Naive B cell (primary cell): ENCODE data around the gene ENTHD1. TPM values are rescaled to one million over a fixed set of nuclear protein-coding genes. Genes with fewer than 3 reads are reported as not detected.
"Not testable (repeated sequence)": the region's sequence is repeated elsewhere in the genome, so short reads cannot be mapped to it uniquely, and the experiment has no call there.

ENCODE experiments used
- ATAC-seq, 2 donors: fragments of 150-1000 bp; cut with Tn5 transposase; 2 replicates each; pipeline ENCODE4 v1.10.0; 2021; ENCODE audit warnings: low read depth in 2 of 2, mild to moderate bottlenecking in 2 of 2, moderate library complexity in 2 of 2
- DNase-seq: peaks from one replicate; pipeline ENCODE4 v3.0.0; 2022
- H3K27ac Mint-ChIP-seq, 6 donors: one replicate each; pipeline ENCODE4 v1.8.0; 2020 to 2022; ENCODE audit warnings: mild to moderate bottlenecking in 6 of 6, mixed read lengths in 6 of 6, moderate library complexity in 5 of 6, inconsistent platforms in 2 of 6
- H3K27me3 Mint-ChIP-seq, 3 donors: one replicate each; pipeline ENCODE4 v1.8.0; 2021 to 2022; ENCODE audit warnings: mixed read lengths in 3 of 3, mild to moderate bottlenecking in 1 of 3
- H3K36me3 Mint-ChIP-seq, 2 donors: one replicate each; pipeline ENCODE4 v1.8.0; 2020 to 2022; ENCODE audit warnings: mixed read lengths in 2 of 2, inconsistent platforms in 1 of 2, mild to moderate bottlenecking in 1 of 2
- H3K4me1 Mint-ChIP-seq, 3 donors: one replicate each; pipeline ENCODE4 v1.8.0; 2020 to 2022; ENCODE audit warnings: mixed read lengths in 3 of 3, inconsistent platforms in 1 of 3, mild to moderate bottlenecking in 1 of 3, moderate library complexity in 1 of 3
- H3K4me3 Mint-ChIP-seq, 8 donors: one replicate each; pipeline ENCODE4 v1.8.0; 2020 to 2022; ENCODE audit warnings: mild to moderate bottlenecking in 8 of 8, mixed read lengths in 8 of 8, moderate library complexity in 8 of 8, inconsistent platforms in 2 of 8
- H3K9me3 Mint-ChIP-seq, 7 donors: one replicate each; pipeline ENCODE4 v1.8.0; 2020 to 2022; ENCODE audit warnings: mixed read lengths in 7 of 7, mild to moderate bottlenecking in 5 of 7, inconsistent platforms in 2 of 7, moderate library complexity in 1 of 7
- polyA plus RNA-seq, 6 donors: library from polyadenylated mRNA; unstranded; fragments of 300-500 nt; fragmentation: Illumina TruSeq; gene quantifications; one replicate each; pipeline ENCODE4 v1.2.3, GENCODE V29; 2021; ENCODE audit warnings: low read depth in 6 of 6

The ENTHD1 gene
- polyA plus RNA-seq, 6 donors from 2014 or later = not detected

DNA sequence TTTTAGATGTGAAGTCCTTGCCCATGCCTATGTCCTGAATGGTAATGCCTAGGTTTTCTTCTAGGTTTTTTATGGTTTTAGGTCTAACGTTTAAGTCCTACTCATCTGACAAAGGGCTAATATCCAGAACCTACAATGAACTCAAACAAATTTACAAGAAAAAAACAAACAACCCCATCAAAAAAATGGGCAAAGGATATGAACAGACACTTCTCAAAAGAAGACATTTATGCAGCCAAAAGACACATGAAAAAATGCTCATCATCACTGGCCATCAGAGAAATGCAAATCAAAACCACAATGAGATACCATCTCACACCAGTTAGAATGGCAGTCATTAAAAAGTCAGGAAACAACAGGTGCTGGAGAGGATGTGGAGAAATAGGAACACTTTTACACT lies 47.0 kb downstream of the ENTHD1 start:
- not testable (repeated sequence) for ATAC-seq, DNase-seq, H3K27ac Mint-ChIP-seq, H3K27me3 Mint-ChIP-seq, H3K36me3 Mint-ChIP-seq
- peaks cover 0 to 19% (median 9%) of the 10 kb centered on the region in 7 donors for H3K9me3 Mint-ChIP-seq
- peak overlapping the region in 2 of 8 donors; percentile 39 to 66 for H3K4me3 Mint-ChIP-seq
- peaks cover 27 to 41% (median 31%) of the 10 kb centered on the region in 3 donors for H3K4me1 Mint-ChIP-seq

DNA sequence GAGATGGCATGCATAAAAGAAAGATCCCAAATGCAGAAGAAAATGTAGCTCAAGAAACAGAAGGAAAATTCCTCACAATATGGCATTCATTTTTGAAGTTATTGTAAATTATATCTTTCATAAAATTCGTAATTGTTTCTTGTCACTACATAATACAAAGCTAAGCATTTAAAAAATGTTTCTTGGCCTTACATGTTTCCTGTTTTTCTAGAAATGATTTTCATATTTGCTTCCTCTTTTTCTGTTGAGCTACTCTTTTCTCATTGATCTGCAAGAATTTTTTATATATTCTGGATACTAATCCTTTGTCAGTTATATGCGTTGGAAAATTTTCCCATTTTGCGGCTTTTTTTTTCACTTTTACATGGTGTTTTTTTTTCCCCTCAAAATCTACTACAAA lies 48.0 kb downstream of the ENTHD1 start:
- H3K9me3 Mint-ChIP-seq = peaks cover 0 to 19% (median 13%) of the 10 kb centered on the region in 7 donors
- DNase-seq = peak; percentile 23
- ATAC-seq = peak; percentile 60 to 63
- H3K27ac Mint-ChIP-seq = peak overlapping the region; percentile 36 to 88 (median 64)
- no peaks in the 10 kb centered on the region for H3K27me3 Mint-ChIP-seq
- H3K4me1 Mint-ChIP-seq = peaks cover 19 to 37% (median 22%) of the 10 kb centered on the region in 3 donors
- peak overlapping the region in 7 of 8 donors; percentile 29 to 77 (median 58) for H3K4me3 Mint-ChIP-seq
- no peaks in the 10 kb centered on the region for H3K36me3 Mint-ChIP-seq

DNA sequence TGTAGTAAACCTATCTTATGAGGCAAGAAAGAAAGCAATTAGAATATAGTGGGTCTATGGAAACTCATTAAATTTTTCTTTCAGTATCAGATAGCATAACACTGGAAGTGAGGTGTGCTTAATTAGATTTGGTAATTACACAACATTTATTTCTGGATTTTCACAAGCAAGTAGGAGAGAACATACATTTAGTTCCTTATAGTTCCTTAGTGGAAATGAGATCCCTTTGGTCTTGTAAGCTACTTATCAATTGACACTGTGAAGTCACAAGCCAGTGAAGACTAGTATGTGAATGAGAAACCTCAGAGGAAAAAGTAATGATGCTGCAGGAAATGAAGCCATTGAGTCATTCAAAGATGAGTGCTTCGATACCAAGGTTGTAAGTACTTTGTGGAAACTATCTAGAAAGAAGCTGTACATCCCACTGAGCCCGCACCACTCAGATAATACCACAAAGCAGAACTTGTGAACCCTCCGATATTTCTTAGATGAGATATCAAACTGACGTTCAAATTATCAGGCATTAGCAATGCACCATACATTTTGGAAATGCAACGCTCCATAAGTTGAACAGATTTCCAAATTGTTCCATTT lies 53.5 kb downstream of the ENTHD1 start:
- H3K27me3 Mint-ChIP-seq = no peaks in the 10 kb centered on the region
- H3K4me3 Mint-ChIP-seq = peak overlapping the region in 4 of 8 donors; percentile 51 to 72 (median 61)
- peak overlapping the region in 3 of 6 donors; percentile 12 to 74 (median 30) for H3K27ac Mint-ChIP-seq
- H3K9me3 Mint-ChIP-seq = peaks cover 4 to 29% (median 26%) of the 10 kb centered on the region in 7 donors
- peaks cover 31 to 50% (median 39%) of the 10 kb centered on the region in 3 donors for H3K4me1 Mint-ChIP-seq
- peaks cover 0 to 12% of the 10 kb centered on the region in 2 donors for H3K36me3 Mint-ChIP-seq
- ATAC-seq = no peak
- no peak for DNase-seq

DNA sequence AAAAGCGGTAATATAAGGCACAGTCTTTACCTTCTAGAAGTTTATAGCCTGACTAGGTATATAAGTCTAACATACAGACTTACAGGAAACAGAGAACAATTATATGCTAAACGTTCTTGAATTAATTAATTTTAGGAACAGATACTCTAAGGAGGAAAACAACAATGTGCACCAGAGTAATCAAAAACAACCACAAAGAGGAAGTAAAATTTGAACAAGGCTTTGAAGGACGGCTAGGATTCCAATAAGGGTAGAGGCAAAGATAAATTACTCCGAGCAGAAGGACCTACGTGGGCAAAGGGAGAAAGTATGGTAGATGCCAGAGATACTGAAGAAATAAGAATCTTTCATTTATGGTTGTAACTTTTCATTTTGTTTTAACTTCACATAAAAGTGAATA lies 54.4 kb downstream of the ENTHD1 start:
- peak; percentile 57 for DNase-seq
- H3K4me1 Mint-ChIP-seq = peaks cover 33 to 49% (median 39%) of the 10 kb centered on the region in 3 donors
- H3K27me3 Mint-ChIP-seq = no peaks in the 10 kb centered on the region
- peaks cover 6 to 17% of the 10 kb centered on the region in 2 donors for H3K36me3 Mint-ChIP-seq
- peak overlapping the region; percentile 11 to 72 (median 52) for H3K4me3 Mint-ChIP-seq
- peak overlapping the region in 5 of 6 donors; percentile 12 to 74 (median 30) for H3K27ac Mint-ChIP-seq
- H3K9me3 Mint-ChIP-seq = peaks cover 4 to 31% (median 29%) of the 10 kb centered on the region in 7 donors
- ATAC-seq = peak; percentile 93 to 96

DNA sequence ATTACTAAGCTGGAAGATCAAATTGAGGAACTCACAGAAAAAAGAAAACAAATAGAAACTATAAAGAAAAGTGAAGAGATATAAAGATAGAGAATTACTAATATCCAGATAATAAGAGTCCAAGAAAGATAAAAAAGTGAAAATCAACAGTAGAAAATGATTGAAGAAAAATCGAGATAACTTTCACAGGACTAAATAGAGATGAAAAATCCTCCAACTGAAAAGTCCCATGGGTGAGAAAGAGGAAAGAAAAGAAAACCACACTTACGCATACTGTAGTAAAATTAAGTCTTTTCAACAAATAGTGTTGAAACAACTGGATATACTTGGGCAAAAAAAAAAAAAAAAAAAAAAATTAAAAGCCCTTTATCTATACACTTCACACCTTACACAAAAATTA lies 60.0 kb downstream of the ENTHD1 start:
- DNase-seq (no peak), ATAC-seq (peak; percentile 48 to 60)
- H3K36me3 Mint-ChIP-seq = peaks cover 23 to 38% of the 10 kb centered on the region in 2 donors
- peaks cover 48 to 63% (median 52%) of the 10 kb centered on the region in 3 donors for H3K4me1 Mint-ChIP-seq
- no peaks in the 10 kb centered on the region for H3K27me3 Mint-ChIP-seq
- peaks cover 0 to 30% (median 21%) of the 10 kb centered on the region in 7 donors for H3K9me3 Mint-ChIP-seq
- H3K27ac Mint-ChIP-seq = peak overlapping the region in 2 of 6 donors; percentile 41 to 62
- H3K4me3 Mint-ChIP-seq = peak overlapping the region; percentile 21 to 69 (median 40)

DNA sequence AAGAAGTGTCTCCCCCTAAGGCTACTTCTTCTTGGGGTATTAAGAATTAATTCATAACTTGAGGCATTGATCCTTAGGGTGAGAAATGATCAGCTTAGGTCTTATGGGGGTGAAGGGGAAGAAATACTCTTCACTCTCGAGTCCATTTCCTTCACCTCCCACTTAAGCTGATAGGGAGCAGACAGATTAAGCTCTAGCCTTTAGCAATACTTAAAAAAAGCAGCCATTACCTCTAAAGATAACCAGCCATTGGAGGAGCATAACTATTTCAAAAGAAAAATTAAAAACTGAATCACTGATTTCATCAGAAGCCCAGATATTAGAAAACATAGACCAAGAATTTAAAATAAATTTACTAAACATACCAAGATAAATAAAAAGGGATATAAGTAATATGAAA lies 60.5 kb downstream of the ENTHD1 start:
- Mint-ChIP-seq H3K4me3 (peak overlapping the region in 5 of 8 donors; percentile 54 to 83 (median 68)), H3K27me3 (no peaks in the 10 kb centered on the region), H3K4me1 (peaks cover 50 to 67% (median 52%) of the 10 kb centered on the region in 3 donors), H3K36me3 (peaks cover 23 to 42% of the 10 kb centered on the region in 2 donors), H3K9me3 (peaks cover 0 to 30% (median 21%) of the 10 kb centered on the region in 7 donors), H3K27ac (peak overlapping the region in 4 of 6 donors; percentile 12 to 87 (median 46))
- ATAC-seq = no peak
- no peak for DNase-seq

DNA sequence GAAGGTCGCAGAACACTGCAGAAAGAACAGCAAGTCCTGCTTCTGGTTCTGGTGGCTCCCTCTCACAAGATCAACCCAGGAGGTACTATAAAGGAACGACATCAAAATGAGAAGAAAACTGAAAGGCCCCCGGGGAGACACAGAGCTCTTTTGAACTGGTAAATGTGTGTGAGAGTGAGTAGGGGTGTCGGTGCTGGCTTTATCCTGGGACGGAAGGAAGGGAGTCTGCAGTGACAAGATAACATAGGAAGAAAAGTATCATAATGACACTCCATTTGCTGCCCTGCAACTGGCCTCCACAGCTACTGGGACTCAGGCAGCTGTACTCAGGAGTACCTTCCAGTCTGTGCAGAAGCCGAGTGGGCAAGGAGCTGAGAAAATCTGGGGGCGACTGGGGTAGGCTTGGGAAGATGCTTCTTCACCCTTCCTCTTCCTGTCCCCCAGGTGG lies 60.9 kb downstream of the ENTHD1 start:
- Mint-ChIP-seq H3K36me3 (peaks cover 23 to 42% of the 10 kb centered on the region in 2 donors), H3K4me1 (peaks cover 50 to 71% (median 52%) of the 10 kb centered on the region in 3 donors), H3K9me3 (peaks cover 0 to 30% (median 21%) of the 10 kb centered on the region in 7 donors), H3K27me3 (no peaks in the 10 kb centered on the region), H3K27ac (peak overlapping the region in 4 of 6 donors; percentile 8 to 87 (median 62)), H3K4me3 (peak overlapping the region; percentile 4 to 83 (median 63))
- DNase-seq = no peak
- peak; percentile 21 to 23 for ATAC-seq

DNA sequence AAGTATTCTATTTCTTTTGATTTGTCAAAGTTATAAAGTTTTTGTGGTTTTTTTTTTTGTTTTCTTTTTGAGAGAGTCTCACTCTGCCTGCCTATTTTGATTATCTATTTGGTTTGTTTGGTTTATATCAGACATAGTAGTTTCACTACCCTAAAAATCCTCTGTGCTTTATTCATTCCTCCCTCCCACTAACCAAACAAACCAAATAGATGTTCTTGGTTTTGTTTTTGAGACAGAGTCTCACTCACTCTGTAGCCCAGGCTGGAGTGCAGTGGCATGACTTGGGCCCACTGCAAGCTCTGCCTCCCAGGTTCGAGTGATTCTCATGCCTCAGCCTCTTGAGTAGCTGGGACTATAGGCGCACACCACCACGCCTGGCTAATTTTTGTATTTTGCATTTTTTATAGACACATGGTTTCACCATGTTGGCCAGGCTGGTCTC lies 67.9 kb downstream of the ENTHD1 start:
- Mint-ChIP-seq H3K27ac (peak overlapping the region; percentile 76 to 90 (median 86)), H3K9me3 (peaks cover 0 to 2% (median 0%) of the 10 kb centered on the region in 7 donors), H3K36me3 (peaks cover 3 to 16% of the 10 kb centered on the region in 2 donors), H3K4me1 (peaks cover 22 to 50% (median 27%) of the 10 kb centered on the region in 3 donors), H3K4me3 (peak overlapping the region; percentile 77 to 93 (median 89)), H3K27me3 (no peaks in the 10 kb centered on the region)
- ATAC-seq = peak; percentile 98
- peak; percentile 52 for DNase-seq

DNA sequence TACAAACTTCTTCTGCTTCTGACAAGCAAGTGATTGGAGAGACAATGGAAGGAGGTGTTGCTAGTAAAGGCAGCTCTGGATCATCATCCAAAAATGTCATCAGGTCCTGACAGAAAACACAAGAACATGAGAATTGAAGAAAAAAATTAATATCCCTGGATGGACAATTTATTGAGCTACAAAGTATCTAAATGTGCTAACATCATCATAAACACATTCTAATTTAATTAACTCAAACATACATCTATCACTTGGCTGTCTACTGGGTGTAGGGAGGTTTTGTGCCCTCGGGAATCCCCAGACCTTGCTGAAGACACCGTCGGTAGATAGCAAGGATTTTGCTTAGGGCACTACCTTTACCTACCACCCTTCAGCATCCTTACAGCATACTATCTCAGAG lies 72.6 kb downstream of the ENTHD1 start:
- no peak for DNase-seq
- Mint-ChIP-seq H3K27me3 (no peaks in the 10 kb centered on the region), H3K4me1 (peaks cover 22 to 43% (median 37%) of the 10 kb centered on the region in 3 donors), H3K27ac (peak overlapping the region in 2 of 6 donors; percentile 4 to 29), H3K36me3 (no peaks in the 10 kb centered on the region), H3K9me3 (peaks cover 0 to 2% (median 0%) of the 10 kb centered on the region in 7 donors), H3K4me3 (no peak overlapping the region)
- no peak for ATAC-seq

DNA sequence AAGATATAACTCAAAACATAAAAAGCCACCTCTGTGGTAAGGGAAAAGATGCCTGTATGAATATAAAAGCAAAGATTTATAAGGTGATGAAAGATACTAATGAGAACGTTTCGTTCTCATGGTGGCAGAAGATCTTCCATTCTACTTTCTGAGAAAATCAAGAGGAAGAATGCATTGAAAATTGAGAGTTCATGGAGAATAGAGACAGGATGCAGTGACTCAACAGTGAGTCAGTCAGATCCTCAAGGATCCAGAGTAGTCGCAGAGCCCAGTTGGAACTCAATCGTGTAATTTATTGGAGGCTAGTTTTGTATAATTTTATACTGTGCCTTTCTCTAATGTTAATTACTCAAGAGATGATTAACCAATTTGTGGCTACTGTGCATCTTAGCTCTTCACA lies 73.3 kb downstream of the ENTHD1 start:
- Mint-ChIP-seq H3K27me3 (no peaks in the 10 kb centered on the region), H3K36me3 (no peaks in the 10 kb centered on the region), H3K4me3 (no peak overlapping the region), H3K9me3 (no peaks in the 10 kb centered on the region), H3K4me1 (peaks cover 18 to 40% (median 35%) of the 10 kb centered on the region in 3 donors), H3K27ac (peak overlapping the region in 1 of 6 donors; percentile 83)
- DNase-seq (no peak), ATAC-seq (no peak)

DNA sequence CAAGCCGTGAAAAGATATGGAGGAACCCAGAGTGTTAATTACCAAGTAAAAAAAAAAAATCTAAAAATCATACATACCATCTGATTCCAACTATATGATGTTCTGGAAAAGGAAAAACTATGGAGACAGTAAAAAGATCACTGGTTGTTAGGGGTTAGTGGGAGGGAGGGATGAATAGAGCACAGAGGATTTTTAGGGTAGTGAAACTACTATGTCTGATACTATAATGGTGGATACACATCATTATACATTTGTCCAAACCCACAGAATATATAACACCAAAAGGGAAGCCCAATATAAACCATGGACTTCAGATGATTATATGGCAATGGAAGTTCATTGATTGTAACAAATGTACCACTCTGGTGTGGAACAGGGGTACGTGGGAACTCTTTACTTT lies 74.1 kb downstream of the ENTHD1 start:
- no peaks in the 10 kb centered on the region for H3K9me3 Mint-ChIP-seq
- ATAC-seq (peak; percentile 88), DNase-seq (peak; percentile 31)
- H3K36me3 Mint-ChIP-seq = no peaks in the 10 kb centered on the region
- peak overlapping the region in 1 of 8 donors; percentile 0 for H3K4me3 Mint-ChIP-seq
- H3K4me1 Mint-ChIP-seq = peaks cover 17 to 34% (median 33%) of the 10 kb centered on the region in 3 donors
- peak overlapping the region in 2 of 6 donors; percentile 3 to 71 for H3K27ac Mint-ChIP-seq
- H3K27me3 Mint-ChIP-seq = no peaks in the 10 kb centered on the region

DNA sequence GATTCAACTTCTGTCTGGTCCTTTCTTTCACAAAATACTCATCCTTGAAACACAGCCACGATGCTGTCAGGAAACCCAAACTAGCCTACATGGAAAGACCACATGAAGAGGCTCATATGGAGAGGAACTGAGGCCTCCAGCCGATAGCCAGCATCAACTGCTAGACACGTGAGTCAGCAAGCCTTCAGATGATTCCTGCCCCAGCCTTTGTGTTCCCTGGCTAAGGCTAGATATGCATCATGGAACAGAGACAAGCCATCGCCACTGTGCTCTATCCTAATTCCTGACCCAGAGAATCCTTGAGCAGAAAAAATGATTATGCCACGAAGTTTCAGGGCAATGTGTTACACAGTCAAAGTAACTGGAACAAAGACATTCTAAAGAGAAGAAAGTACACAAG lies 75.5 kb downstream of the ENTHD1 start:
- Mint-ChIP-seq H3K9me3 (no peaks in the 10 kb centered on the region), H3K4me1 (peaks cover 17 to 33% (median 33%) of the 10 kb centered on the region in 3 donors), H3K27ac (peak overlapping the region in 1 of 6 donors; percentile 7), H3K4me3 (no peak overlapping the region), H3K27me3 (peaks cover 0 to 2% (median 0%) of the 10 kb centered on the region in 3 donors), H3K36me3 (no peaks in the 10 kb centered on the region)
- ATAC-seq = no peak
- DNase-seq = no peak

DNA sequence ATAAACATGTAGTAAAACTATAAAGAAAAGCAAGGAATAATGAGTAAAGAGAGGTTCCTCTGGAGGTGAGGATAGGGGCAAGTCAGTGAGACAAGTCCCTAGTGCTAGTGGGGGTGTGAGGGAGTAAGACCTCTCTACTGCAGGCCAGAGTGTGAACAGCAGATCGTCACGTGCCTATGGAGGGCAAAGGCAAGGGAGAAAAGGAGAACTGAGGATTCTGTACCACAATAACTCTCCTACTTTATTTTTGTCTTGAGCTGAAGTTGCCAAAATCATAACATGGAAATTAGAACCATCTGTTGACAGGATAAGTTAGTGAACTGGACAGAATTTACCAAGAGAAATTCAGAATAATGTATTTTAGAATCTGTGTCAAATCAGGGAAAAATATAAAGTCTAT lies 77.6 kb downstream of the ENTHD1 start:
- peaks cover 19 to 31% (median 25%) of the 10 kb centered on the region in 3 donors for H3K4me1 Mint-ChIP-seq
- peaks cover 0 to 11% (median 7%) of the 10 kb centered on the region in 3 donors for H3K27me3 Mint-ChIP-seq
- peaks cover 0 to 4% (median 0%) of the 10 kb centered on the region in 7 donors for H3K9me3 Mint-ChIP-seq
- H3K4me3 Mint-ChIP-seq = no peak overlapping the region
- no peak overlapping the region for H3K27ac Mint-ChIP-seq
- peak in 1 of 2 donors; percentile 44 for ATAC-seq
- no peaks in the 10 kb centered on the region for H3K36me3 Mint-ChIP-seq
- DNase-seq = no peak
